ENCODE results near the gene TBXAS1.
"Not testable (repeated sequence)": the region's sequence is repeated elsewhere in the genome, so short reads cannot be mapped to it uniquely, and the experiment has no call there.

TBXAS1 gene

DNA sequence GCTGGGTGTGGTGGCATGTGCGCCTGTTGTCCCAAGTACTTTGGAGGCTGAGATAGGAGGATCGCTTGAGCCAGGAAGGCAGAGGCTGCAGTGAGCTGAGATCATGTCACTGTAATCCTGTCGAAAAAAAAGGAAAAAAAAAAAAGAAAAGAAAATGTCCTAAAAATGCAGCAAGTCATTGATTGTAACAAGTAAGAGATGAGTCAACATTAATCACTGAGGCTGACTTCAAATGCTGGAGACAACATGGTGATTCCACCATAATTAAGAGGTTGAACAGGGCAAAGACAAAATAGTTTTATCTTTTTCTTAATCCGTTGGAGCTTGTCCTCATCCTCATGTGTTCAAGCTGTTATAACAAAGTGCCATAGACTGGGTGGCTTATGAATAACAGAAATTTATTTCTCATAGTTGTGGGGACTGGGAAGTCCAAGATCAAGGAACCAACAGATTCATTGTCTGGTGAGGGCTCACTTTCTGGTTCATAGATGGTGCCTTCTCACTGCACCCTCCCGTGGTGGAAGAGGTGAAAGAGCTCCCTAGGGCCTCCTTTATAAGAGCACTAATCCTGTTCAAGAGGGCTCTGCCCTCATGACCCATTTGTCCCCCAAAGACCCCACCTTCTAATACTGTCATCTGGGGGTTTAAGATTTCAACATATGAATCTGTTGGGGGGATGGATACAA is 60.3 kb downstream of the TBXAS1 start:
- no peak for DNase-seq (ENCODE audit: low read depth in 2 of 2)

DNA sequence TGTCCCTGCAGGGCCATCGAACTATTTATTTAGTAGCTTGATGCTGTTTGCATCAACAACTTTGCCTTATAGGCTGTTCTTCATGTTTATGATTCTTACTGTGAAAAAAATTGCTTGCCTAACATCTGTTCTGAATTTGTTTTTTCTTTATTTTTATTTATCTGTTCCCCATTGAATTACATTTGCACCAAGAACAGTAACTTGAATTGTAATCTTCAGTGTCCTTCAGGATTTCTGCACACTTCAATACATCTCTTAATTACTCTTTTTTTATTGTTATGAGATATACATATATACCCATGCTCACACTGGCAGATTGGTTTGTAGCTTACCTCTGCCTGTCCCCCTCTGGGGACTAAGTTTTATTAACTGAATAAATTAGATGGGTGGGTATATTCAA is 64.4 kb downstream of the TBXAS1 start:
- no peak for DNase-seq (ENCODE audit: low read depth in 2 of 2)

DNA sequence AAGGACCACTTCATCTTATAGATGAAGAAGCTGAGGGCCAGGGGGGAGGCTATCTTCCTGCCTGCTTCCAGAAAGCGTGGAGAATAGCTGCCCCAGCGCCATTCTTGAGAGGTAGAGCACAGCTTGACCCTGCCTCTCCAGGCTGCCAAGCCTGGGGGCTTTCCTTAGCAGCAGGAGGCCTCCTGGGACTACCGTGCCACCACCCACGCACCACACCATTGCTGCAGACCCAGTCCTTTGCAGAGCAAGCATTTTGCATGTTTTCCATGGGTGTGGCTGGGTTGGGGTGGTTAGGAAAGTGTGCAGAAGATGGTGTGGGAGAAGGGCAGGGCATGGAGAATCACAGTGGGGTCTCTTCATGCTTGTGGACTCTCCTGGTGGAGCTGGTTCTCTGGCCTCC is 64.9 kb downstream of the TBXAS1 start:
- DNase-seq (ENCODE audit: low read depth in 2 of 2): no peak

DNA sequence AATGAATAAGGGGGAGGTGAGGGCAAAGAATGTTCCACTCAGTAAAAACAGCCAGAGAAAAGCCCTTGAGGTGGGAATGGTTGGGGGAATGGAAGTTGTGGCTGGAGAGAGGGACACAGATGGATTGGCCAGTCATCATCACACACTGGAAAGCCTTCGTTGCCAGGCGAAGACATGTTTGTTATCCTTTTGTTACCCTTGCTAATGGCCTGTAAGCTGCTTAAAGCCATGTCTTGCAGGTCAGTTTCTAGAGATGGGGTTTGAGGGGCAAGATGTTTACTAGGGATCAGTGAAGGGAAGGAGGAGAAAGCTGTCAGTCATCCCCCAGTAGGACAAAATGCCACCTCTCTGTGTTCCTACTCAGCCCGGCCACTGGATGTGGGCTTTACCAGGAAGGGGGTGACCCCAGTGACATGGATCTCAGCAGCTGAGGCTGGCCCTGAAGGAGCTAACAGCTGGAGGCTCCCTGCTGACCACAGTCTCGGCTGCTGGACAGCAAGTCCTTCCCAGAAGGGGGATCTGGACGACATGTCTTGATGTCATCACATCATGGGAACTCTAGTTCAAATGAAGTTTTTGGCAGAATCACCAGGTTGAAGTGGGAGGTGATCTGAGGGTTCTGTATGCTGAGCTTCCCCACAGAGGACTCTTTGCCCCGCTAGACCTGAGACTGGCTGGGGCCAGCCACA is 66.2 kb downstream of the TBXAS1 start:
- no peak for DNase-seq (ENCODE audit: low read depth in 2 of 2)

DNA sequence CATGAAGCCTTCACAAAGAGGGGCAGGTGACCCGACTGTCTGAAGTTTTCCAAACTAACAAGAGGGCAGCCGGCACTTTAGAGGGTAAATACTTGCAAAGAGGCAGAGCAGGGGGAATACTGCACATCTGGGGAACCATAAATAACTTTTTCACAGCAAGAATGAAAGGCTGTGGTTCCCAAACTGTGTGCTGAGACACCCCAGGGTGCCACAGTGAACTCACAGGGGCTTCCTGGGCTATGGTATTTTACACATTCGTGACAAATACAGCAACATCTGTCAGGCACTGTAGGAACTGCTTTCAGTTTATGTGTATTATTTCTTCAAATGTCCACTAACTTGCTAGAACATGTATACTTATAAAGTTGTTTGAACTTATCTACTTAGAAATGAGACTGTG is 67.2 kb downstream of the TBXAS1 start:
- DNase-seq (ENCODE audit: low read depth in 2 of 2): no peak

DNA sequence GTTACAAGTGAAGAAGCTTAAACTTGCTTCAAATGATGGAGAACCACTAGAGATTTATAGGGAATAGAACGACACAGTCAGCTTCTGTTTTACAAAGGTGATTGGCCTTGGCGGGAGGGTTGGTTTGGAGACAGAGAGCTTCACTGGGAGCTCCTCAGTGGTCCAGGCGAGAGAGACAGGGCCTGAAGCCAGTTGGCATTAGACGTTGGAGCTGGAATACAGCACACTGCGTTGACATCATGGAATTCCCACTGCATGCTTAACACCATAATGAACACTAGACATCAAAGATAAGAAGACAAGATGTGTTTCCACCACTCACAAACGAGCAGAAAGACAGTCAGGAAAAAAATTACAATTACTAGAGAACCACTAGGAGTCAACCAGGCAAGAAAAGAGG is 67.8 kb downstream of the TBXAS1 start:
- no peak for DNase-seq (ENCODE audit: low read depth in 2 of 2)

DNA sequence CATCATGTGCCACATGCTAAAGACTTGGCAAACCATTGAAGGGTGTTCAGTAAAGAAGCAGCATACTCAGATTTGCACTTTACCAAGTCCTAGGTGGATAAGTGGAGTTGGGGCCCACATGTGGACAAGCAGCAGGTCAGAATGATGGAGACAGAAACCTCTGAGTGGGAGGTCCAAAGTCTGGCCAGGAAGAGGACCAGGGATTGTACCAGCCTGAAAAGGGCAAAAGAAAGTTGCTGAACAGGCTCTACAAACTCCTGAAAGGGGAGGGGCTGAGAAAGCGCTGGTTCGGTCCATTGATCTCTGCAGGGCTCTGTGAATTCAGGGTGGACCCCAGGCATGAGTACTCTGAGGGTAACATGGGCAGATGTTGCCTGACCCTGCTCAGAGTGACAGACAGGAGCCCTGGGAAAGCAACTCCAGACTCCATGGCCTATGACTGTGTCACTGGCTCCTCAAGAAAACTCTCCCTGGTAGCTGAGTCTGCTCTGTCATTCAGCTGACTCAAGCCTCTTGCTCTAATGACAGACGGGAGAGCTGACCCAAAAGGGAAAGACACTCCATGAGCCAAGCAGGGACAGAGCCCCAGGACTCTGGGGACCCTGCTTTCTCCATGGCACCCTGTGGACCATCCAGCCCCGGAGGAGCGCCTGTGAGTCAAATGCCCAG is 68.5 kb downstream of the TBXAS1 start:
- DNase-seq (ENCODE audit: low read depth in 2 of 2): no peak

DNA sequence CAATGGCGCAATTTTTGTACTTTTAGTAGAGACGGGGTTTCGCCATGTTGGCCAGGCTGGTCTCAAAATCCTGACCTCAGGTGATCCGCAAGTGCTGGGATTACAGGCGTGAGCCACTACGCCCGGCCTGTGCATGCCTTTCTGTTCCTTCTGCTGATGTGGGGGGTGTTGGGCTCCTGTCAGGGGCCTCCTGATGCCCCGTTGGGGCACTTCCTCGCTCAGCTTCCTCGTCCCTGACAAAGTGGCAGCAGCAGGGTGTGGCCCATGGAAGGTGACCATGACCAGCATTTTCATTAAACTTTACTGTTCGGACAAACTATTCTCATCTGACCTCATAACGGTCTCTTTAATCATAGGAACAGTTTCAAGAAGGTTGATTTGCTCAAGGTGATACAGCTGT is 69.4 kb downstream of the TBXAS1 start:
- no peak for DNase-seq (ENCODE audit: low read depth in 2 of 2)

DNA sequence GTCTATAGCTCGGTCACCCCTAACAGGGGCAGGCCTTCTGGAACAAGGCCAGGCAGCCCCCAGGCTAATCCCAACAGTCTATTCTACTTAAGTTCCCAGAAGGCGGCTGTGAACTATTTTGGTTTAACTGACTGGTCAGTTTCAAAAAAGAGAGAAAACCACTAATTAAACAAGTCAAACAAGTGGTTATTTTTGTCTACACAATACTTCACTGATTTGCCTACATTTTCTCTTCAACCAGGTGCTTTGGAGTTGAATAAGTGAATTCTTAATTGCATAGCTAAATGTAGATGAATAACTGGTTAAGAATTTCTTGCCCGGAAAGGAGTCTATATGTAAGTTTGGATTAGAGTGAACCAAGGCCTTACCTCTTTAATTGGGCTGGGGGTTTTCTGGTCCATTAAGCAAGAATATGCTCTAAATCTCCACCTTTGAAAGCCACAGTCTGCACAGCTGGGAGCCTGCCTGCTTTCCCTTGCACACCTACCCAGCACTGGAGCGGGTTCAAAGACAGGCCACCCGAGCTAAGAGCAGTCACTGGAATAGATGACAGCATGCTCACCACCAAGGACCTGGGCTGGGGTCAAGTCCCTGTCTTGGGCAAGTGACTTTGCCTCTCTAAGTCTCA is 70.4 kb downstream of the TBXAS1 start:
- no peak for DNase-seq (ENCODE audit: low read depth in 2 of 2)

DNA sequence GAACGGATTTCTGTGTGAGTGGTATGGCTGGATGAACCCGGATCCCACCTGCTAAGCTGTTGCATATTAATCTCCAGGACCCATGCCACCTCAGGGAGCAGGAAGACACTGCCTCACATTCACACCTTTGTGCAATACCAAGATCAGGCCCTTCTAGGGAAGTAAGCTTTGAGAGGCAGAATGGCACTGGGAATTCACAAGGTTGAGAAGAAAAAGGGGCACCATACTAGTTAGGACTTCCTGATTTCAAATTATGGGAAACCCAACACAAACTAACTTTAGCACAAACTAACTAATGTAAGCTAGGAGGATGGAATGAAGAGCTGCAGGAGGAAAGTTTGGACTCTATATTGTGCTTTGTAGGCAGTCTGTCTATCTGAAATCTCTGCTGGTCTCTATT is 71.3 kb downstream of the TBXAS1 start:
- DNase-seq (ENCODE audit: low read depth in 2 of 2): no peak

DNA sequence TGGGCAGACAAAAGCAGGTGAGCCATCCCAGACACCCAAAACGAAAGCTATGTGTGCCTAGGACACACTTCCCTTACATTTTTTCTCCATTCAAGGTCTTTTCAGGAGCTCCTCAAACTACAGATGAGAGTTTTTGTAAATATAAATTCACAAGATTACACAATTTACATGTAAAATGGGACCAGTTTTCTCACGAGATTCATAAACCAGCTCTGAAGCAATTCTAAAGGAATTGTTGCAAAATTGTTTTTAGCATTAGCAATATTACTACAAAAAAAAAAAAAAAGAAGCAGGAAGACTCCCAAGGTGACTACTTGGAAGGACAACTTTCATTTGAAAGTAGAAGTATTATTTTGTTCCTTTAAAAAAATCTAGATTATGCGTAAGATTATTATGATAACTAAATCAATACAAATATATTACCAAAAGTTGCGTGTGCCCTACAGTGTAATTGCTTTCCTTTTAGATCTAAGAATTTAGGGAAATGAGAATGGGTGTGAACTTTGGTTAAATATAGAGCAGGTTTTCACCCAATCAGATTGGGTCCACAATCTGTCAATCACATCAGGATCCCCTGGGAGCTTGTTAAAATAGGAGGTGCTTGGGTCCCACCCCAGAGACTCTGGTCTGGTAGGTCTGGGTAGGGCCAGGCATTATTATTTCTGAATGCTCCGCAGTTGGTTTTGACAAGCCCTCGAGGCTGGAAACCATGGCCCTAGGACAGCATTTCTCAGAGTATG is 72.2 kb downstream of the TBXAS1 start:
- no peak for DNase-seq (ENCODE audit: low read depth in 2 of 2)

DNA sequence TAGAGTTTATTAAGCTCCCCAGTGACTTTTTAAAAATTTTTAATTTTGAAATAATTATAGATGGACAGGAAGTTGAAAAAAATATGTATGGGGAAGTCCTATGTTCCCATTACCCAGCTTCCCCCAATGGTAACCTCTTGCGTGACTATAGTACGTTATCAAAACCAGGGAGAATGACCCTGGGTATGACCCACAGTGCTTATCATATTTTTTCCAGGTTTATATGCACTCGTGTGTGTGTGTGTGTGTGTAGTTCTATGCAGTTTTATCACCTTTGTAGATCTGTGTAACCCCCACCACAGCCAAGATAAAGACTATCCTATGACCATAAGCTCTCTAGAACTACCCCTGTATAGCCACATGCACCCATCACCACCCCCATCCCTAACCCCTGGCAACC is 72.8 kb downstream of the TBXAS1 start:
- no peak for DNase-seq (ENCODE audit: low read depth in 2 of 2)

DNA sequence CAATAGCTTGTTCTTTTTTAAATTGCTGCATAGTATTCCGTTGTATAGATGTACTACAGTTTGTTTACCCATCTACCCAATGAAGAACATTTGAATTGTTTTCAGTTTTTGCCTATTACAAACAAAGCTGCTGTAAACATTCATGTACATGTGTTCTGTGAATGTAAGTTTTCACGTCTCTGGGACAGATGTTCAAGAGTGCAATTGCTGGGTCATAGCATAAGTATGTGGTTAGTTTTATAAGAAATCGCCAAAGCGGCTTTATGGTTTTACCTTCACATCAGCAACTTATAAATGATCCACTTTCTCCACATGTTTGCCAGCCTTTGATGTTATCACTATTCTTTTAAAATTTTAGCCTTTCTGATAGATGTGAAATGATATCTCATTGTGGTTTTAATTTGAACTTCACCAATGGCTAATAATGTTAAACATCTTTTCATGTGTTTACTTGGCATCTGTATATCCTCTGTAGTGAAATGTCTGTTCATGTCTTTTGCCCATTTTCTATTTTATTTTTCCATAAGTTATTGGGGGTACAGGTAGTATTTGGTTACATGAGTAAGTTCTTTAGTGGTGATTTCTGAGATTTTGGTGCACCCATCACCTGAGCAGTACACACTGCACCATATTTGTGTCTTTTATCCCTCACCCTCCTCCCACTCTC is 73.5 kb downstream of the TBXAS1 start:
- no peak for DNase-seq (ENCODE audit: low read depth in 2 of 2)

DNA sequence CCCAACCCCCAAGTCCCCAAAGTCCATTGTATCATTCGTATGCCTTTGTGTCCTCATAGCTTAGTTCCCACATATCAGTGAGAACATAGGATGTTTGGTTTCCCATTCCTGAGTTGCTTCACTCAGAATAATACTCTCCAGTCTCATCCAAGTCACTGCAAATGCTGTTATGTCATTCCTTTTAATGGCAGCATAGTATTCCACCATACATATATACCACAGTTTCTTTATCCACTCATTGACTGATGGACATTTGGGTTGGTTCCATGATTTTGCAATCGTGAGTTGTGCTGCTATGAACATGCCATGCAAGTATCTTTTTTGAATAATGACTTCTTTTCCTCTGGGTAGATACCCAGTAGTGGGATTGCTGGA is 74.0 kb downstream of the TBXAS1 start:
- not testable (repeated sequence) for DNase-seq (ENCODE audit: low read depth in 2 of 2)

DNA sequence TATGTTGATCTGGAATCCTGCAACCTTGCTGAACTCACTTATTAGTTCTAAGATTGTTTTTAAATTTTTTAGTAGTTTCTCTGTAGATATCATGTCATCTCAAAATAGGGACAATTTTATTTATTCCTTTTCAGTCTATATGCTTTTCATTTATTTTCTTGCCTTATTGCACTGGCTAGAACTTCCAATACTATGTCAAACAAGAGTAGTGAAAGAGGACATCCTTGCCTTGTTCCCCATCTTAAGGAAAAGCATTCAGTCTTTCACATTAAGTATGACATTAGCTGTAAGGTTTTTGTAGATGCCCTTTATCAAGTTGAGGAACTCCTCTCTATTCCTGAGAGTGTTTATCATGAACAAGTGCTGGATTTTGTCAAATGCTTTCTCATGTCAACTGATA is 77.8 kb downstream of the TBXAS1 start:
- no peak for DNase-seq (ENCODE audit: low read depth in 2 of 2)

DNA sequence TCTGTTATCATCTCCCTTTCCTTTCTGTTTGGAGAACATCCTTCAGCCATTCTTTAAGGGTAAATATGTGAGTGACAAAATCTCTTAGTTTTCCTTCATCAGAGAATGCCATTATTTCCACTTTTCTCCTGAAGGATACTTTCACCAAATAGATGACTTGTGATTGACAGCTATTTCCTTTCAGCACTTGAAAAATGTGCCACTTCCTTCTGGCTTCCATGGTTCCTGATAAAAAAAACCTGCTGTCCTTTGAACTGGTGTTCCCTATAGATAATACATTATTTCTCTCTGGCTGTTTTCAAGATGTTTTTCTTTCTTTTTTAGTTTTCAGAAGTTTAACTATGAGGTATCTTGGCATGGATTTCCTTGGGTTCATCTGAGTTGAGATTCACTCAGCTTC is 79.7 kb downstream of the TBXAS1 start:
- no peak for DNase-seq (ENCODE audit: low read depth in 2 of 2)

DNA sequence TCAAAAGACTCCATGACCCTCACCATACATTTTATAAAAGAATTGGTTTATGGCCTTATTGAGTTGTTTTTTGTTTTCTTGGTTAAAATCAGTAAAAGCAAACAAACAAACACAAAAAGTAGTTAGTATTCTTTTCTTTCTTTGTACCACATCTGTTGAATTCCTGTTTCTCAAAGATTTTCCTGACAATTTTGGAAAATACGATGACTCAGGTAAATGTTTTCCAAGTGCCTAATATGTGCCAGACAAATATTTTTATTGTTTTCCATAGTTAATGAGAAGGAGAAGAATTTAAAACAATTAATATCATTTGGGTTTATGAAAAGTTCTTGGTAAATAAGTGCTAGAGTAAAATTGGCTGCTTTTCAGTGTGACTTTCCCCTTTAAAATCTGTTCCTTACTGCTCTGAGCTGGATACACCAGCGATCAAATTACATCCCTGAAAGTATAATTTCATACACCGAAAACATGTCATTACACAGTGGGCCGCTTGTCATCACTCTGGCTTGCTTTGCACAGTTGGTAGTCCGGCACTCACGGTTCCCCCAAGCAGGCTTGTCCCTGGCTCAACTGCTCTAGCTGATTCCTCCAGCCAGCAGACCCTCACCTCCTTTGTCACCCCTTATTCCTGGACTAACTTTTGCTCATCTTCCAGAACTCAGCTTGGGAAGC is 80.5 kb downstream of the TBXAS1 start:
- DNase-seq (ENCODE audit: low read depth in 2 of 2): no peak

DNA sequence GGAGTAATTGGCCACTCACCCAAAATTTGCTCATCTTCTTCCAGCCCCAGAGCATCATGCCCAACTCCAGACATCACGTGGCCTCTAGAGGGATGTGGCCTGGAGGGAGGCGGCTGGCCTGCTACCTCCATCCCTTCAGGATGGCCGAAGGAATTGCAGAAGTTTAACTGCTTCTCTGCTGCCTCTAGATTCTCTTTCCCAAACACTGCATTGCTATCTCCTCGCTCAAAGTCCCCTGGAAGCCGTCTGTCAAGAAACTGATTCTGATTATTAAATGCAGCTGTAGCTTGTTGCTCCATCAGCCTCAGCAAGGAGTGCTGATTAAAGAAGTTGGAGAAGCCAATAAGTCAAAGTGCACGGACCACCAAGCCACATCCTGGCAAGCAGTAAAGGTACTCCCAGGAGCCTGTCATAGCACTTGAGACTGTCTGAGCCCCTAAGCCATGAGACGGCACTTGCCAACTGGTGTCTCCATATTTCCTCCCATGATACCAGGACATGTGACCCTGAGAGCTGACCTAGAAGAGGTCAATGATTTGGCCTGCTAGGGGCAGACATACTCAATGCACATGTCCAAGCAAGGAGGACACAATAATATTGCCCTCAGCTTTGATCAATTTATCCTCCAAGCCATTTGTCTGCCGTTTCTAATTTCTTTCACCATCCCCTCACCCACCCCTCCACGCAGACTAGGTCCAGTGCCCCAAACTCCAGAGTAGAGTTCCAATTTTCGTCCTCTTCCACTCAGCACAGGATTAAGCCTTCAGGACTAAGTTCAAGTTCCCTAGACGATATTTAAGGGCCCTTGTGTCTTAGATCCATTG is 84.2 kb downstream of the TBXAS1 start:
- DNase-seq (ENCODE audit: low read depth in 2 of 2): no peak

DNA sequence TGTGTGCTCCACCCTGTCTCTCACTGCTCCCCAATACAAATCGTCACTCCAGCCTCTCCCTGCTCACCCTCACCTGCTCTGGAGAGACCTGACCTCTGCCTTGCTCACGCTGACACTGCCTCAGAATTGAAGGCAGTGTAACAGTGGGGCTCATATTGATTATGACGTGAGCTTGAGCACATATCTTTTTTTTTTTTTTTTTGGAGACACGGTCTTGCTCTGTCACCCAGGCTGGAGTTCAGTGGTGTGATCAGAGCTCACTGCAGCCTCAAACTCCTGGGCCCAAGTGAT is 84.7 kb downstream of the TBXAS1 start:
- DNase-seq (ENCODE audit: low read depth in 2 of 2): no peak
